Ascending aorta (tissue), 2 donors: ENCODE data around the gene REV1. TPM values are rescaled to one million over a fixed set of nuclear protein-coding genes. Genes with fewer than 3 reads are reported as not detected.

Source experiments
- DNase-seq, 2 donors: peaks; one replicate each; pipeline ENCODE4 v3.0.0-alpha.2; 2019; ENCODE audit warnings: low spot score in 2 of 2
- H3K27ac ChIP-seq, 2 donors: fragments of 200-600 bp; sonication (generic); one replicate each; pipeline ENCODE4 v1.5.1; 2016 to 2017; ENCODE audit warnings: mild to moderate bottlenecking in 1 of 2
- H3K27me3 ChIP-seq: fragments of 200-600 bp; sonication (generic); one replicate; pipeline ENCODE4 v1.5.1; 2017
- H3K36me3 ChIP-seq, 2 donors: fragments of 200-600 bp; sonication (generic); one replicate each; pipeline ENCODE4 v1.5.1; 2016
- H3K4me1 ChIP-seq, 2 donors: fragments of 200-600 bp; sonication (generic); one replicate each; pipeline ENCODE4 v1.5.1; 2016 to 2017; ENCODE audit warnings: mild to moderate bottlenecking in 1 of 2
- H3K4me3 ChIP-seq, 2 donors: fragments of 200-600 bp; sonication (generic); one replicate each; pipeline ENCODE4 v1.5.1; 2016 to 2017; ENCODE audit warnings: mild to moderate bottlenecking in 1 of 2
- H3K9me3 ChIP-seq, 2 donors: fragments of 200-600 bp; sonication (generic); one replicate each; pipeline ENCODE4 v1.5.1; 2016
- intact Hi-C: fragments of 100-400 bp; cut with DNase I; formaldehyde crosslinking; loops from one replicate; pipeline ENCODE4 v1.15.1; 2023
- total RNA-seq: library from RNA; depleted of rRNA; stranded (reverse); fragments of >200 nt; gene quantifications from one replicate; pipeline ENCODE4 v1.1.0, GENCODE V29; 2016
- TF ChIP-seq, protein P1 (sequence below), 3 experiments: fragments of 200-600 bp in 2 of 3; fragments of 450-650 bp in 1 of 3; sonication (generic) in 2 of 3; IDR thresholded peaks; one replicate each; pipeline ENCODE4 v1.5.1; 2016 to 2019; ENCODE audit warnings: antibody characterized with exemption in 3 of 3, mild to moderate bottlenecking in 1 of 3, moderate library complexity in 1 of 3

Gene REV1
- total RNA-seq, 1 donor from 2014 or later: 26.8 TPM

DNA sequence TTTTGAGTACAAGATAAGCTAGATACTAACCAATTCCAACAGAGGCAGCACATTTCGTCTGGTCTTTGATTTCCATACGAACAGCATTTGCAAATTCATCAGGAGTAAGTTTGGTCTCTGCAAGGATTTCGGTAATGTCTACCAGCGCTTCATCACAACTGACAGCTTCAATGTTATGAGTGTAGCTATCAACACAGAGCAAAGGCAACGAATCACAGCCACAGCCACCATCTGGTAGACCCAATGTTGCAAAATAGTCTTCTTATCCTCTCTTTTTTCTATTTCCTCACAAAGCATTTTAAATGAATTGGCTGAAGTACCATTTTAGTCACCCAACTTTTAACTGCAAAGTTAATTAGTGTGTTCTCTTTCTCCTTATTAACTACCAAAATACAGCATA is 68.3 kb downstream of the REV1 start:
- H3K27ac ChIP-seq: no peak overlapping the region
- no peaks in the 10 kb centered on the region for H3K27me3 ChIP-seq
- peaks cover 25 to 61% of the 10 kb centered on the region in 2 donors for H3K36me3 ChIP-seq
- H3K4me3 ChIP-seq: no peak overlapping the region
- no peak for DNase-seq
- H3K4me1 ChIP-seq: peaks cover 4 to 5% of the 10 kb centered on the region in 2 donors
- intact Hi-C loops: no loop called here
- H3K9me3 ChIP-seq: no peaks in the 10 kb centered on the region
- TF ChIP-seq, protein P1, sequence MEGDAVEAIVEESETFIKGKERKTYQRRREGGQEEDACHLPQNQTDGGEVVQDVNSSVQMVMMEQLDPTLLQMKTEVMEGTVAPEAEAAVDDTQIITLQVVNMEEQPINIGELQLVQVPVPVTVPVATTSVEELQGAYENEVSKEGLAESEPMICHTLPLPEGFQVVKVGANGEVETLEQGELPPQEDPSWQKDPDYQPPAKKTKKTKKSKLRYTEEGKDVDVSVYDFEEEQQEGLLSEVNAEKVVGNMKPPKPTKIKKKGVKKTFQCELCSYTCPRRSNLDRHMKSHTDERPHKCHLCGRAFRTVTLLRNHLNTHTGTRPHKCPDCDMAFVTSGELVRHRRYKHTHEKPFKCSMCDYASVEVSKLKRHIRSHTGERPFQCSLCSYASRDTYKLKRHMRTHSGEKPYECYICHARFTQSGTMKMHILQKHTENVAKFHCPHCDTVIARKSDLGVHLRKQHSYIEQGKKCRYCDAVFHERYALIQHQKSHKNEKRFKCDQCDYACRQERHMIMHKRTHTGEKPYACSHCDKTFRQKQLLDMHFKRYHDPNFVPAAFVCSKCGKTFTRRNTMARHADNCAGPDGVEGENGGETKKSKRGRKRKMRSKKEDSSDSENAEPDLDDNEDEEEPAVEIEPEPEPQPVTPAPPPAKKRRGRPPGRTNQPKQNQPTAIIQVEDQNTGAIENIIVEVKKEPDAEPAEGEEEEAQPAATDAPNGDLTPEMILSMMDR (IDR thresholded peaks at IDR 0.05): no peak

DNA sequence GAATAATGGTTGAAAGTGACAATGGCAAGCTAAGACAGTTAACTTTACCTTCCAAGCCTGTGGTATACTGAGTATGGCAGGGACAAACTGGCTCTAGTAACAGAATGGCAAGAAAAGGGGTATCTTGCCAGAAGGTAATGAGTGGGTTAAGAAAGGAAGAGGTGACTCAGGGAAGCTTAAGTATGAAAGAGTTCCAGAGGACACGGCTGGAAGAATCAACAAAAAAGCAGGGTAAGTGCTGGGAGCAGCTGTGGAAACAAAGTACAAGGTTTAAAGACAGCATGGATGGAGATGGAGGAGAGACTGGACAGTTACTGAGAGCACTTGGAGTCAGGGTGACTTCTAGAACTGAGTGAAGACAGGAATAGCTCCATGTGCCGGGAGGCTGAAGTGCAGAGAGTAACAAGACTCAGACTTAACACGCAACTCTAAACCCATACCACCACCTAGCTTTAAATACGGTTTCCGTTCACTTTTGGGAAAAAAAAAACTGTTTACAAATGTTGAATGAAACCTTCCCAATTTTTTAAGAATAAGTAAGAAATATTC is 69.0 kb downstream of the REV1 start:
- Histone ChIP-seq H3K27ac (peak overlapping the region in 1 of 2 donors; percentile 16), H3K27me3 (no peaks in the 10 kb centered on the region), H3K36me3 (peaks cover 31 to 67% of the 10 kb centered on the region in 2 donors), H3K9me3 (no peaks in the 10 kb centered on the region), H3K4me1 (peaks cover 4 to 5% of the 10 kb centered on the region in 2 donors), H3K4me3 (no peak overlapping the region)
- intact Hi-C loops: no loop called here
- DNase-seq: no peak
- TF ChIP-seq, protein P1 (IDR thresholded peaks at IDR 0.05): no peak

DNA sequence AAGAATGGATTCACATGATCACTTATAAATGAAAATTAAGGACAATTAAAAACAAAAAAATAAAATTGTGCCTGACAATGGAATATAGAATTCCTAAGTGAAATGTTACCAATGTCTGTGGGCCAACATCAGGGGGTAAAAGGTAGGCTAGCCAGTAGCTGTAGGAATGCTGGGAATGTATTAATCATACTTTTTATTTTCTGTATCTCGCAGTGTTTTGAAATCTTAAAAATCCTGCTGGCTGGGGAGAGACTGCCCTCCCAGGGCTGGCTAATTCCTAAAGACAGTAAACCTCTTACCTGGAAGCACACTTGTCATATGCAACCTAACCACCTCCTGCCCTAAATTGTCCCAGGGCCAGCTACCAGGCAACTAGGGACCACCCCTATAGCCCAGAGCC is 69.8 kb downstream of the REV1 start:
- DNase-seq: no peak
- no peaks in the 10 kb centered on the region for H3K9me3 ChIP-seq
- TF ChIP-seq, protein P1 (IDR thresholded peaks at IDR 0.05): no peak
- peaks cover 0 to 4% of the 10 kb centered on the region in 2 donors for H3K4me1 ChIP-seq
- H3K36me3 ChIP-seq: peaks cover 34 to 75% of the 10 kb centered on the region in 2 donors
- intact Hi-C loops: no loop called here
- peak overlapping the region in 1 of 2 donors; percentile 16 for H3K27ac ChIP-seq
- H3K27me3 ChIP-seq: no peaks in the 10 kb centered on the region
- H3K4me3 ChIP-seq: no peak overlapping the region

DNA sequence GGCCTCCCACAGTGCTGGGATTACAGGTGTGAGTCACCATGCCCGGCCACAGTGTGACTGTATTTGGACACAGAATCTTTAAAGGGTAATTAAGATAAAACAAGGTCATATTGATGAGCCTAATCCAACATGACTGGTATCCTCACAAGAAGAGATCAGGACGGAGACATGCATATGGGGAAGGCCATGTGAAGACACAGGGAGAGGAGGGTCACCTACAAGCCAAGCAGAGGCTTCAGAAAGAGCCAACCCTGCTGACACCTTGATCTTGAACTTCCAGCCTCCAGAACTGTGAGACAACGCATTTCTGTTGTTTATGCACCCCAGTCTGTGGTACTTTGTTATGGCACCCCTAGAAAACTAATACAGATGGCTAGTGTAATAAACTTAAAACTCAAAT is 72.4 kb downstream of the REV1 start:
- H3K9me3 ChIP-seq: no peaks in the 10 kb centered on the region
- H3K36me3 ChIP-seq: peaks cover 43 to 66% of the 10 kb centered on the region in 2 donors
- intact Hi-C loops: no loop called here

GRCh38 chr2:99414566-99414965 is 75.3 kb downstream of the REV1 start:
- TF ChIP-seq, protein P1 (IDR thresholded peaks at IDR 0.05): no peak
- Histone ChIP-seq H3K27me3 (no peaks in the 10 kb centered on the region), H3K9me3 (no peaks in the 10 kb centered on the region), H3K4me3 (no peak overlapping the region), H3K4me1 (no peaks in the 10 kb centered on the region), H3K27ac (no peak overlapping the region), H3K36me3 (peaks cover 49 to 72% of the 10 kb centered on the region in 2 donors)
- DNase-seq: no peak
- intact Hi-C loops: no loop called here

More for the DNA sequence above, 72.4 kb downstream of the REV1 start:
- Histone ChIP-seq H3K4me3 (no peak overlapping the region), H3K4me1 (peaks cover 0 to 4% of the 10 kb centered on the region in 2 donors), H3K27ac (no peak overlapping the region), H3K27me3 (no peaks in the 10 kb centered on the region)
- TF ChIP-seq, protein P1 (IDR thresholded peaks at IDR 0.05): no peak
- DNase-seq: no peak

- no peaks in the 10 kb centered on the region for H3K4me1 ChIP-seq
- DNase-seq: no peak
- no peak overlapping the region for H3K27ac ChIP-seq
- intact Hi-C loops: no loop called here
- peaks cover 38 to 57% of the 10 kb centered on the region in 2 donors for H3K36me3 ChIP-seq
- TF ChIP-seq, protein P1 (IDR thresholded peaks at IDR 0.05): no peak
- H3K9me3 ChIP-seq: no peaks in the 10 kb centered on the region
- H3K4me3 ChIP-seq: no peak overlapping the region
- no peaks in the 10 kb centered on the region for H3K27me3 ChIP-seq
Measured at GRCh38 chr2:99410276-99410675, 79.5 kb downstream of the REV1 start.
